ENCODE data around the gene LIG3.
A peak's percentile ranks its signal among the peaks of the same experiment; 100 is the strongest.
"Not testable (repeated sequence)": the region's sequence is repeated elsewhere in the genome, so short reads cannot be mapped to it uniquely, and the experiment has no call there.

The LIG3 gene

DNA sequence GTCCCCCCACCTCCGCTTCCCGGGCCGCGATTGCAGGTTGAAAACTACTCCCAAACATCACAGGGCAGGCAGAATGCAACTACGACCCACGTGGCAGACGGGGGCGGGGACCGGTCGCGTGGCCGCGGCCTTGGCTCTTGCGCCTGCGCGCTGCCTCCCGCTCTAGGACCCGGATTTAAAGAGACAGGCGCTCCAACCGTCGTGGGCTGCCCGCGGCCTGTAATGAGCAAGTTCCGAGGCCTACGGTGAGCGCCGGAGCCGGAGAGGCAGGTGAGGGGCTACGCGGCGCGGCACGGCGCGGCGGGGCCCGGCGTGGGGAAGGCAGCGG lies at the start of gene LIG3:
Gene LIG3 (plus strand): TSS at position 160 of the 328 bp plus-strand sequence. CDS start 2,494 bp downstream, outside the sequence.
- peak; percentile 87 to 95 for DNase-seq (ENCODE audit: low read depth in 2 of 2)

DNA sequence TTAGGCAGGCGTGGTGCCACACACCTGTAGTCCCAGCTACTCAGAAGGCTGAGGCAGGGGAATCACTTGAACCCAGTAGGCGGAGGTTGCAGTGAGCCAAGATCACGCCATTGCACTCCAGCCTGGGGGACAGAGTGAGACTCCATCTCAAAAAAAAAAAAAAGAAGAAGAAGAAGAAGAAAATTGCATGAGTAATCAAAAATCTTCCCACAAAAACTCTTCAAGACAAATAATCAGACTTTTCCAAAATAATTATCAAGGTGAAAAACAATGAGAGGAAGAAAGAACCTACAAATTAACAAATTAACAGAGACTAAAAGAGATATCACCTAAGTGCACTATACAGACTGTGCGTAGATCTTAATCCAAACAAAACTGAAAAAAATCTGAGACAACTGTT lies 29.5 kb upstream of the LIG3 start:
- not testable (repeated sequence) for DNase-seq (ENCODE audit: low read depth in 2 of 2)

DNA sequence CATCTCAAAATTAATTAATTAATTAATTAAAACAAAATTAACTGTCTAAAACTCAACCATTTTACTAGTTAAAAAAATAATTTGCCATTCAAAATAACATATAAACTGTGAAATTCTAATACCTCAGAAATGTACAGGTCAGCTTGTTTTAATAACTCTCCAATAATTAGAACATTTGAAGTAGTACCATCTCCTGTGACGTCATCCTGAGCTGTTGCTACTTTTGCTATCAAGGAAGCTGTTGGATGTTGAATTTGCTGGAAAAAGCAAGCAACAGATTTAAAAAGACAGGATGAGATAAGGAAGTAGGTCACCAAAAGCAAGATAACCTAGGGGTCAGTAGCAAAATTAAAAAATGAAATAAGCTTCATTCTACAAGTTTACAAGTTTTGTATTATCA lies 21.9 kb upstream of the LIG3 start:
- DNase-seq (ENCODE audit: low read depth in 2 of 2): no peak

DNA sequence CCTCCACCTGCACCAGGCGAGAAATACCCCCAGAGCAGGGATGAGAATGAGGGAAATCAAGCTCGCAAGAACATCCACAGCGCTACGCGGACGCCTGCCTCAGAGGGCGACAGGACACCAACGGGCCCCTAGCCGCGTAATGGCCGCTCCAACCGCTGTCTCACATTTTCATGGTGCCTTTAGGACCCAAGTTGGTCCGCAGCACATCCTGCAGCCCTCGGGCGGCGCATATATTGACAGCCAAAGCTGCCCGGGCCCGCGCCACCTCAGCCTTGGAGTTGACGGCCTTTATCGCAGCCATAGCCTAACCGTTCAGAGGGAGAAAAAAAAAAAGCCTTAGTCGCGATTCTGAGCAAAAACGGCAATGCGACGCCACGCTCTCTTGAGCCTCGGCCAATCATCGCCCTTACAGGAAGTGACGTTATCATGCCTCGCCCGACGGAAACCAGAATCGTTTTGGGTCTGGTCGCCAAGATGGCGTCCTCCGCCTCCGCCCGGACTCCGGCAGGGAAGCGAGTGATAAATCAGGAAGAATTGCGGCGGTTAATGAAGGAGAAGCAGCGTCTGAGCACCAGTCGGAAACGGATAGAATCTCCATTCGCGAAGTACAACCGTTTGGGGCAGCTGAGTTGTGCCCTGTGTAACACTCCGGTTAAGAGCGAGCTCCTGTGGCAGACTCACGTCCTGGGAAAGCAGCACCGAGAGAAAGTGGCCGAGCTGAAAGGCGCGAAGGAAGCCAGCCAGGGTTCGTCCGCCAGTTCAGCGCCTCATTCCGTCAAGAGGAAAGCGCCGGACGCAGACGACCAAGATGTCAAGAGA lies 19.0 kb upstream of the LIG3 start, which contains the start of the genes CCT6B and ZNF830:
Gene CCT6B (minus strand): TSS at position 368 of the 819 bp plus-strand sequence. CDS start 67 bp downstream, at position 301.
Gene ZNF830 (plus strand): TSS at position 448 of the 819 bp plus-strand sequence. CDS start 27 bp downstream, at position 475.
- peak; percentile 82 to 85 for DNase-seq (ENCODE audit: low read depth in 2 of 2)

DNA sequence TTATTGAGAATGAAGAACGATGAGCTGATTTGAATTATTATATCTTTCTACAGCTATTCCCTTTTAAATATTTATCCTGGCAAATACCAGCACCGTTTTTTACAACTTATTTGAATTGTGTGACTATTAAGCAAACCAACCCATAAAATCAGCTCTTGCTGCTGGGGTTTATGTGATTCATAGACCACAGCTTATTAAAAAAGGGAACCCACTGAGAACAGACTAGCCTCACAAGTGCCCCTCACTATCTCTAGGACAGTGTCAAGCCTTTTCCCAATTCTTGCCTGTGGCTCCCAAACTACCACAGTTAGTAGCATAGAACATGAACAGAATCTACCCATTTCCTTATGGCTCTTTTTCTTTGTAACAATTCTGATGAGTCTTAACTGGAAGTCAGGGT lies 6.1 kb upstream of the LIG3 start:
- DNase-seq (ENCODE audit: low read depth in 2 of 2): no peak

DNA sequence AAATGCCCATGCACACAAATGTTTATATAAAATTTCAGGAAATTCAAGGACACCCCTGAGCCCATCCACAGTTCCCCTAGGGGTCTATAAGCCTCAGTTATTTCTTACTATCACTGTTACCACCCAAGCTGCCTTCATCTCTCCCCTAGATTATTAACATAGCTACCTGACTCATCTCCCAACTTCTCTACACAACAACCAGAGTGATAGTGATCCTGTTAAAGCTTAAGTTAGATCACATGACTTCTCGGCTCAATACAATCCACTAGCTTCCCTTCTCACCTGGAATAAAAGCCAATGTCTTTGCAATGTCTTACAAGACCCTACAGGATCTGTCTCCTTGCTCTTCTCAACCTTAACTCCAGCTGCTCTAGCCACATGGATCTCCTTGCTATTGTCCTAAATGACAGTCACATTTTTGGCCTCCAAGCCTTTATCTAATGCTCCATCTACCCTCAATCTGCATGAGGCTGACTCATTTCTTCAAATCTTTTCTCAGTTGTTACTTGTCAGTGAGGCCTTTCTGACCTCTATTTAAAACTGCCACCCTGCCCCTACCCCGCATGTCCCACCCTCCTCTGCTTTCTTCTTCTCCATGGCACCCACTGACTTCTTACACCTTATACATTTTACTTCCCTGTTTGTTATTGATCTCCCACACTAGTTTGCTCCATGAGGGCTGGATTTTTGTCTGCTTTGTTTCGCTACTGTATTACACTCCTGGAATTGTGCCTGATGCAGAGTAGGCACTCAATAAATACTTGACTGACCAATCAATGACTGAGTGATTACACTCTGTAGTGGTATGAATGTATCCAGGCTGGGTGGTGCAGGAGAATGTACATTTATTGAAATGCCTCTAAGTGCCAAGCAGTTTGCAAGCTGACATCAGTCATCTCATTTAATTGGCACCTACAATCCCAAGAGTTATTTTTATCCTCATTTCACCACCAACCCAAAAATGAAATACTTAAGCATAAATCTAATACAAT lies 5.2 kb upstream of the LIG3 start:
- no peak for DNase-seq (ENCODE audit: low read depth in 2 of 2)

DNA sequence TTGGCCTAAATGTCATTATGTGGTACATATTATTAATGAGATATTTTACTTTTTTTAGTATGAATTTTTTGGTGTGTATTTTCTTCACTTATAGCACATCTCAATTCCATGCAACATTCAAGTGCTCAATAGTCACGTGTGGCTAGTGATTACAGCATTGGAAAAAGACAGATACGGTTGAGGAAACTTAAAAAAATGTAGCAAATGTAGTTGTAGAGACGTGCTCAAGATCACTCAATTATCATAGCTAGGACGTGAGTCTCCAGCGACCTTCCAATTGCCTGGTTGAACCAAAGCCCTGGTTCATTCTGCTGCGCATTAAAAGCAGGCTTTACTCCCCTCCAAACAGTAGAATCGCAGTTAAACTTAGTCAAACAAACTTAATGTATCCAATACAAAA lies 1.2 kb upstream of the LIG3 start:
- no peak for DNase-seq (ENCODE audit: low read depth in 2 of 2)

DNA sequence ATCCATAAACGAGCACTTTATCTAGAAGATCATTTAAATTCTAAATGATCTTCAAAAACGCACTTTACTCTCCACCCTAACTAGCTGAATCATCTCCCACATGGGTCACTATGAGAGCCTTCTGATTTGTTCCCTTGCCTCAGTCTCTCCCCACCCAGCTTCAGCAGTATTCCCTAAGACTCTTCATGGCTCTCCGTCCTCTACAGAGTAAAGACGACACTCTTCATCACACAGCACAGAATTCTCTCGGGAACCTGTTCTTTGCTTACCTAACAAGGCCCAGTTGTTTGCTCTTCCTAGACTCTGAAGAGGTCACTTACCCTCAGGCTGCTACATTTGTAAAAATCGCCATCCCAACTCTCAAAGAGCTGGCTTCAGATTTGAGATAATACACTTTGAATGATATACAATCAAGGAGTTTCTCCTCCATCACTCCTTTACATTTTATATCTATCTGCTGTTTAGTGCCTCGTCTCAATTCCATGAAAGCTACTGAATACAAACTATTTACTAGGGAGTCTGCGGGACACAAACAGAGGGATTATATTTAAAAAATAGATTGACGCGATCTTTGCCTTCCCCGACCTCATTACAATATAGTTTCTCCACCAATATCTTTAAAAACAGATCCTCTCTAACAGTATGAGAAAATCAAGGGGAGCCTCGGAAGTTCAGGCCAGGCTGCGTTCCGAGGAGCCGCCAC lies 511 bp upstream of the LIG3 start:
- DNase-seq (ENCODE audit: low read depth in 2 of 2): no peak

DNA sequence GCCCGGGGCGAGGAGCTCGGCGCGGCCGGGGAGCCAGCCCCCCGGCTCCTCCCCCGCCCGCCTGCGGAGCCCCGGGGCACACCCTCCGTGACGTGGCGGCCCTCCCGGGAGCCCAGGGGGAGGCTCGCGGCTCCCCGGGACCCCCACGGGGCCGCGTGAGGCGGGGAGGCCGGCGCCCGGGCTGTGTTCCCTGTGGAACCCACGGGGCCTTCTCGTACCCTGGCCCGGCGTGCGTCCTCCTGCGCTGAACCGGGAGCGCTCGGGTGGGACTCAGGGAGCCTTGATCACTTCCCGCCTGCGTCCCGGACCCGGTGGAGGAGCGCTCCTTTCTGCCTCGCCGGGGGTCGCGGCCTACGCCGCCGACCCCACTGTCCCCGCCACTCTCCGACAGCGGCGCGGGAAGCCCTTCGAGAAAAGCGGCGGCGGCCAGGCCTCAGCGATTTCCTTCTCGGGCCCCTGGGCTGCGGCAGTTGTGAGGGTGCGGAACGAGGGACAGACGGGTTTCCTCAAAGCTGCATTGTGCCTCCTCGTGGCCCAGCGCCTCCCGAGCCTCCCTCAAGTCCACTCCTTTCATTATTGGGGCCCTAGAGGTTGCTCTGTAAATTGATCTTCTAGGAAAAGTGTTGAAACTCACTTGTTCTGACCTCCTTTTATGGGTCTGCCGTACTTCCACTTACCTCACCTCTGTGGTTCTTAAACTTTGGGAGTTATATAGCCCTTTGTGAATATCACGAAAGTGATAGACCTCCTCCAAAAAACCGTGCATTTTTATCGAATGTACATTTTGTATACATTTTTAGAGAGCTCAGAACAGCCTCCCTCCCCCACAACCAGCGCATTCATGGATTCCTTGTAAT lies 597 bp downstream of the LIG3 start:
- DNase-seq (ENCODE audit: low read depth in 2 of 2): peak; percentile 58 to 59

DNA sequence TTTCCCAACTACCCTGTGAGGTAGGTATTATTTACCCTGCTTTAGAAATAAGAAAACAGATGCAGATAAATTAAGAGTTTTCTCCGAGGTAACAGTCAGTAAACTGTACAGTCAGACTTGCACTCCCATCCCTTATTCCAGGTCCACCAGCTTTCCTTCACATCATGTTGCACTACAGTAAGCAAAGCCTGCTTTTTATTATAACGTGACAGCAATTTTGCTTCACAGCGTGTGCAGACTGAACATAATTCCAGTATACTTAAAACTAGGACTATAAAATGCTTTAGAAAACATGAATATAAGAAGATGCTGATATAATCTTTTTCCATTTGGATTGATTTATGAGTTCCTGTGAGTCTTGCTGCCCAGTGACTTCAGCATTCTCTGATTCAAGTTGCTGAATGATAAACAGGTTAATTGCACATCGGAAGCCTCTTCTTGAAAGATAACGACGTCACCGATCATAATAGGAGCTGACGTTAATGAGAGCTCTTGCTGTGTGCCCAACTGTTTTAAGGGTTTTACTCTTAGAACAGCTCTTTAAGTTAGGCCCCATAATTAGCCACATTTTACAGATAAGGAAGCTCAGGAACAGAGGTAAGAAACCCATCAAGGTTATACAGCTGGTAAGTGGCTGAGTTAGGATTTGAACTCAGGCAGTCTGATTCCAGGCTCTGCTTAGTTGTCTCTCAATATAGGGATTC lies 1.4 kb downstream of the LIG3 start:
- no peak for DNase-seq (ENCODE audit: low read depth in 2 of 2)

DNA sequence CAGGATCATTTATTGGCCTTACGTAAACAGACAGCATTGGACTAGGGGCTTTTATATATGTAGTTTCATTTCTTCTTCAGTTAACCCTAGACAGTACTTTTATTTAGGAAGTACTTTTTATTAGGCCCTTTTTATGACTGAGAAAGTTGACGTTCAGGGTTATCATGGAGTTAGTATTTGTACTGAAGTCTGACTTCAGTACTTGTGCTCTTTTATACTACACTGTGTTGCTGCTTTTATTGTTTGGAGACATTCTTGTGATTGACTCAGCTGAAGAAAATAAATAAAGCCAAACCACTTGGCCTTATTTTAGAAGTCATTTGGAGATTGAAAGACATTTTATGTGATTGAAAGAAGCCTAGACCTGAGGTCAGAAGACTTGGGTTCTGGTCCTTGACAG lies 6.9 kb downstream of the LIG3 start:
- no peak for DNase-seq (ENCODE audit: low read depth in 2 of 2)

DNA sequence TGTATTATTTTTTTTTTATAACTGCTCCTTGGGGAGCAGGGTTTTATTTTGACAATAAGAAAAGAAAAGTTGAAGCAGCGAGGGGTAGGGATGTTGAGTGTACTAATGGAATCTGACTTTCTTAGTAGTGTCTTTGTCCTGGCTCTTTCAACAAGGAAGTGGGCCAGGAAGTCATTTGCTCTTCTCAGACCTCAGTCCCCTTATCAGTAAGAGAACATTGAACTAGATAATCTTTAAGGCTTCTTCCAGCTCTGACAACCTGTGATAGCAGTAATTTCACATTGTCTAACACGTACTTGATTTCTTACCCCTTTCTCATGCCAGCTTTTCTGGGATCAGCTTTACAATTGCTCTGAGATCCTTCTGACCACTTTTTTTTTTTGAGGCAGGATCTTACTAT lies 8.3 kb downstream of the LIG3 start:
- DNase-seq (ENCODE audit: low read depth in 2 of 2): no peak

DNA sequence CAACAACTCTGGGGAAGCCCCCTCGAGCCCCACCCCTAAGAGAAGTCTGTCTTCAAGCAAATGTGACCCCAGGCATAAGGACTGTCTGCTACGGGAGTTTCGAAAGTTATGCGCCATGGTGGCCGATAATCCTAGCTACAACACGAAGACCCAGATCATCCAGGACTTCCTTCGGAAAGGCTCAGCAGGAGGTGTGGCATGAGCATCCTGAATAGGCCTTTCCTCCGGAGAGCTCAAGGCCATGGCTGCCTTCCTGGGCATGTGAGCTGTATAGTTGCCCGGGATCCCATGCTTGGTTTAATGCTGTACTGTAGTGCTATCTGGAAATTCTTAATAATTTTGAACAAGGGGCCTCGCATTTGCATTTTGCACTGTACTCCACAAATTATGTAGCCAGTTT lies 9.2 kb downstream of the LIG3 start:
- DNase-seq (ENCODE audit: low read depth in 2 of 2): no peak

DNA sequence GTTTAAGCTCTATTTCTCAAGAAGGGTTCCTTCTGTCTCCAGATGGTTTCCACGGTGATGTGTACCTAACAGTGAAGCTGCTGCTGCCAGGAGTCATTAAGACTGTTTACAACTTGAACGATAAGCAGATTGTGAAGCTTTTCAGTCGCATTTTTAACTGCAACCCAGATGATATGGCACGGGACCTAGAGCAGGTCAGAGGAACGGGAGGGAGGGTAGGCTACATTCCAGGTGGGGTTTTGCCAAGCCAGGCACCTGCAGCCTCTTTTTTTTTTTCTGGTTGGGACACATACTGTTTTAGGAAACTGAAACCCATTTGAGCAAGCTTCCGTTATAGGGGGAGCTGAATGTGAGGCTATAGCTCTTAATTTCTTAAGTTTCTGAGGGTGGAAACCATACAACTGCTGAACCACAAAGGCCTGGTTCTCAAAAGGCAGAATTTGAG lies 10.6 kb downstream of the LIG3 start:
- DNase-seq (ENCODE audit: low read depth in 2 of 2): no peak

DNA sequence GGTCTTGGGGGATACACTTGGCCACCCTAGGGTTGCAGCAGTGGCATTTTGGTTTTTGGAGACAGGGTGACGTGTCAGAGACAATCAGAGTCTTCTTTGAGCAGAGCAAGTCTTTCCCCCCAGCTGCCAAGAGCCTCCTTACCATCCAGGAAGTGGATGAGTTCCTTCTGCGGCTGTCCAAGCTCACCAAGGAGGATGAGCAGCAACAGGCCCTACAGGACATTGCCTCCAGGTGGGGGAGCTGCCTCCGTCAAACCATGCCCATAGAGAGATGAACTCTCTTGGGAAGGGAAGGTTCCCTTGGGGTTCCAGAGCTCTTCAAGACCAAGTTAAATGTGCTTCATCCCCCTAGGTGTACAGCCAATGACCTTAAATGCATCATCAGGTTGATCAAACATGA lies 11.3 kb downstream of the LIG3 start:
- DNase-seq (ENCODE audit: low read depth in 2 of 2): no peak

DNA sequence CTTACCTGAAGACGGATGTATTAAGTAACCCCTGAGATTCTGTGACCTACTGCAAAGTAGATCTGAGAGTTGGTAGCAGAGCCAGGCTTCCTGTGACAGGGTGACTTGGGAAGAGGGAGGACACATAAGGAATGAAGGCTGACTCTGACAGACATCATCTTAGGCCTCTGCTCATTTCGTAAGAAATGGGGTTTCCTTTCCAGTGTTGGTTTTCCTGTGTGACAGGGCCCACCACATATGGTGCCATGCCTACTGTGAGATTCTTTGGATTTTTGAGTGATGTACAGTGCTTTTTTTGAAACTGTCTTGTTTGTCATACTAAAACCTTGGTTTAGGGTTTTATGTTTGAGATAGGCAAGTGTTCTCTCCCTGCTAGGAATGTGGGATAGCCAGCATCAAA lies 12.7 kb downstream of the LIG3 start:
- DNase-seq (ENCODE audit: low read depth in 2 of 2): no peak

DNA sequence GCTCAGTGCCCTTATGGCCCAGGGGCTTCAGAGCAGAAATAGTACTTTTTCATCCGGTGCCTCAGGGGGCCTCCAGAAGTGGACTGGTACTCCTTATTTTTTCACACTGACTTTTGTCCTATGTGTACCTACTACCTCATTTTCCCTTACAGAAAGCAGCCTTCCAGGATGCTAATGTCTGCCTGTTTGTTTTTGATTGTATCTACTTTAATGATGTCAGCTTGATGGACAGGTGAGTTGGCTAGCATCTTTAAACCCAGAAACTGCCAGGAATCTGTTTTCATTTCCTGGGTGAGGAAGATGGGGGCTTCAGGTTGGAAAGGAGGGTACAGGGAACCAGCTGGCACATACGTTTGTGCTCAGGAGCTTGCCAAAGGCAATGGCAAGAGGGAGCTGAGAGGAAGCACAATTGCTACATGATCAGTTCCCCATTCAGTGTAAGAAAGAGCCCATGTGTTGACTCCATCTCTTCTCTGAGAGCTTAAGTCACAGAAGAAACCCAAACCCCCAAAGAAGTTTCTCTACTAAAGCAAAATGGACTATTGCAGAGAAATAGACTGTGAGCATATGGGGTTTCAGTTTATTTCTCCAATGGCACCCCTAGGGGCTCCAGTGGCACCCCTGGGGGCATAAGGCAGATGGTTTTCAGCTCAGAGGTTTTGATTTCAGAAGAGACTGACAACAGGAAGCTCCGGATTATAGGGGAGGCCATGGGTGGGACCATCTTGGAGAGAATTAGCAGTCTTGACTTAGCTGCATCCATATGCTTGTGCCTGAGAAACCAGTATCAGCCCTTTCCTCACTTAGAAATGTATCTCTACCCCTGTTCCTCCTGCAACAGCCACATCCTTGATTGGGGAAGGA lies 16.3 kb downstream of the LIG3 start:
- no peak for DNase-seq (ENCODE audit: low read depth in 2 of 2)

DNA sequence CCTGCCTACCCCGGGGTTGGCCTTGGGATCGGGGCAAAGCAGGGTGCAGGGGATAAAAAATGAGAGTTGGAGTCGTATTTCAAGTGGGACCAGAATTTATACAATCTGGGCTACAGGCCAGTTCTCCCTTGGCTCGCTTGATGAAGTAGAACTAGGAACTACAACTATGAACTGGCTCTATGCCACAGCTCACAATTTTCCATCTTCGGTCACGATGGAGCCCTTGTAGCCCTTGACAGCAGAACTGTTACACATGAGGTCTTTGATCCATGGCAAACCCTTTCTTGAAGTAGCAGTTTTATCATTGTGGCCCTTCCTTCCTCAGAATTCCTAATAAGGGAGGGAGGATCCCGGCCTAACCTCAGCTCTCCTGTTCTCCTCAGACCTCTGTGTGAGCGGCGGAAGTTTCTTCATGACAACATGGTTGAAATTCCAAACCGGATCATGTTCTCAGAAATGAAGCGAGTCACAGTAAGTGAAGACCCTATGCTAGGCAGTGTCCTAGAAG lies 17.1 kb downstream of the LIG3 start:
- DNase-seq (ENCODE audit: low read depth in 2 of 2): no peak

DNA sequence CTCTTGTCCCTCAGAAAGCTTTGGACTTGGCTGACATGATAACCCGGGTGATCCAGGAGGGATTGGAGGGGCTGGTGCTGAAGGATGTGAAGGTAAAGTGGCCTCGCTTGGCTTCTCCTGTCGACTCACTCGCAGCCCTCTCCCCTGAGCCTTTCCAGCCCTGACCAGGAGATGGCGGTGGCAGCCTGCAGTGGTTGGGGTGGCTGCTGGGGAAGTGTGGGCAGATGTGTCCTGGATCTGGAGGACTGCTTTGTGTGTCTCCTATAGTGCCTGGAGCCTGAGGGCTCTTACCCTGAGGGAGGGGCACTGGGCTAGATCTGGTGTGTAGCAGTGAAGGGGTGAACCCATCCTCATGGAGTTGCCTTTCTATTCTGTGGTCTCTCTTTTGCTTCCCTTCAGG lies 17.9 kb downstream of the LIG3 start:
- DNase-seq (ENCODE audit: low read depth in 2 of 2): peak; percentile 62 to 67

Measured in stimulated activated CD4-positive, alpha-beta T cell treated with anti-CD3 and anti-CD28 coated beads, Interleukin-12 subunit alpha, Interleukin-12 subunit beta, amount 100 ng/mL, for 24 hours (primary cell).